ENCODE measurements around the gene HECTD2.

Gene HECTD2

GRCh38 chr10:91564026-91564425, 153.9 kb downstream of the HECTD2 start:
- in situ Hi-C loops (cut with HindIII; ENCODE audit: low sequenced_read_pairs) = no loop called here

Data from DLD1 (cell line).